HuH-7 (cell line): ENCODE data around the gene VSIG4.

Source experiments
- DNase-seq: peaks from one replicate; pipeline ENCODE4 v3.0.0; 2011; ENCODE audit warnings: low spot score

The VSIG4 gene

DNA sequence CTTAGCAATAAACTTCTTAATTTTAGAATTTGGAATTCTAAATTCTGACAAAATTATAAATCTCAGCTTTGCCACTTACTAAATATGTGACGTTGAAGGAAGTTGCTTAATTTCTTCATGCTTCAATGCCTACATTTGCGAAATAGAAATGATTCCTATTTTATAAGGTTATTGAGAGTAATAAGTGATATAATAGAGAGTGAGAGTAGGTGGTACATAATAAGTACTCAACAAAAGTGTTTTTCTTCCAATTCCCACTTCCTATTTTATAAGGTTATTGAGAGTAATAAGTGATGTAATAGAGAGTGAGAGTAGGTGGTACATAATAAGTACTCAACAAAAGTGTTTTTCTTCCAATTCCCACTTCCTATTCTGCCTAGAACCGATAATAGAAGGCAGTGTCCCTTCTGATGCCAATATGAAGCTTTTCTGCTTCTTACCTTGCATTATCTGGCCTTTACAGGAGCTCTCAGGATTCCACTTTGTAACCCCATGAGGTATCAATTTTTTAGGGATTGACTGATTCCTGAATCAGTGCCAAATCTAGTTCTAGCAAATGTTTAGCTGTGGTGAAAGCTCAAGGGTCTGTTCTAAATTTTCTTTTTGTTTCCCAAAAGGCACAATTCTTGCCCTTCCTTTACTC lies 31.4 kb downstream of the VSIG4 start:
- DNase-seq: no peak

DNA sequence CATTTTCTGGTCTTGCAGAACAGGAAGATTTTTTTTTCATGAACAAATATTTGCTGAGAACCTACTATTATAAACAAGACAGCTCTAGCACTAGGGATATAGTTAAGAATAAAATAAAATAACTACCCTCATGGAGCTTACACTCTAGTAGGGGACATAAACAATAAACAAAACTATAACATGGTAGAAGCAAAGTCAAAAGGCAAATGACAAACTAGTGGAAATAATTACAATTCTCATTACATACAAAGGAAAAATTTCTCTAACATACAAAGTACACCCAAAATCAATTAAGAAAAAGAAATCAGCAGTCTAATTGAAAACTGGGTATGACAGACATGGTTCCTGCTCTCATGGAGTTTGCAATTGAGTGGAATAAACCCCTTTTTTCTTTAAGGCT lies 32.0 kb downstream of the VSIG4 start:
- DNase-seq: no peak

- DNase-seq: no peak
Measured at GRCh38 chrX:66005830-66006449, 33.9 kb downstream of the VSIG4 start.

GRCh38 chrX:66004928-66005829 lies 34.7 kb downstream of the VSIG4 start:
- DNase-seq: no peak

DNA sequence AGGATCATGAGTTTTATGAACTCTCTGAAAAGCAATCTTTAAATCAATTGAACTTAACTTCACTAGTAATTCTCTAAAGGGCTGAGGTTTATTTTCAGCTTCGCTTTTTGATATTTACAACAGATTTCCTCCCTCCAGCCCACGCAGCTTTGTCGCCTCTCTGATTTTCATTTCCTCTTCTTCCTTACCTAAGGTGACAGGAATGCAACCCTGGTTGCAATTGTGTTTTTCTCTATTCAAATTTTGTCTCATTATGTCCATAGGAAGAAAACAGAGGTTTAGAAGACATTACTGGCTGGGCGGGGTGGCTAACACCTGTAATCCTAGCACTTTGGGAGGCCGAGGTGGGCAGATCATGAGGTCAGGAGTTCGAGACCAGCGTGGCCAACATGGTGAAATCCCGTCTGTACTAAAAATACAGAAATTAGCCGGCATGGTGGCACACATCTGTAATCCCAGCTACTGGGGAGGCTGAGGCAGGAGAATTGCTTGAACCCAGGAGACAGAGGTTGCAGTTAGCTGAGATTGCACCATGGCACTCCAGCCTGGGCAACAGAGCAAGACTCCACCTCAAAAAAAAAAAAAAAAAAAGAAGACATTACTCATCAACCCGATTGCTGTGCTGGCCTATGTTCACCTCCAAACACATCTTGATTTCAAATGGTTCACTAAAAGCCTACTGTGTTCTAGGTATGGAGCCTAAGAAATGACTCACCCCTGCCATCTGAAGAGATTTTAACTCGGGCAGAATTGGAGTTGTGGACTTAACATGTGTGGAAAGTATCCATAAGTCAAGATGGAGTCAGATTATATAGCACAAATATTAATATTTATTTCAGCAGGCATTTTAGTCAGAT lies 36.8 kb downstream of the VSIG4 start:
- DNase-seq: no peak

- DNase-seq: no peak
Measured at GRCh38 chrX:66001596-66001995, 38.3 kb downstream of the VSIG4 start.

DNA sequence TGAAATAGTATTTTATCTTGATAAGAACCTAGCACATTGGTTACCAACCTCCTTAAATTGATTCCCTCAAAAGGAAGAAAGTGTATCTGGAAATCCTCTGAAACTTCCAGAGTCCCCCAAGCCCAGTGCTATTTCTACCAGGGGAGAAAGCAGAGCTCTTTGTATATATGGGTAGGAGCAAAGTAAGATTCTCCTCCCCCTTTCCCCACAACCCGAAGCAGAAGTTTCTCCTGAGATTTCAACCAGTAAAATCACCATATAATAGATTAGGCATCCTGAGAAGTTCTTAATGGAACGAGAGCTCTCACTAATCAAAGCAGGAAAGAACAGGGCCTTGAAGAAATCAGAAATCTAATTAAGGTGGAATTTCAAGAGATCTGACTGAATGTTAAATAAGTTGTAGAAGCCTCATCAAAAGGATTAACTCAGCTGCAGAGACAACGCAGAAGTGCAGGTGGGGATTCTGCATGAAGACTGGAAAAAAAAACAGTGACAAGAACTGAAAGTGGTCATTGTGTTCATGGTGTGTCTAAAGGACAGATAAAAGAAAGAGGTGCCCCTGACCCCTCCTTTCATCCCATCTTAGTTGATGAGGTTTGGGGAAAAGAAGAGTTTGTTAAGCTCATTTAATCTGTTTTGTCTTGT lies 39.1 kb downstream of the VSIG4 start:
- DNase-seq: no peak

GRCh38 chrX:66000178-66000577 lies 39.7 kb downstream of the VSIG4 start:
- no peak for DNase-seq

DNA sequence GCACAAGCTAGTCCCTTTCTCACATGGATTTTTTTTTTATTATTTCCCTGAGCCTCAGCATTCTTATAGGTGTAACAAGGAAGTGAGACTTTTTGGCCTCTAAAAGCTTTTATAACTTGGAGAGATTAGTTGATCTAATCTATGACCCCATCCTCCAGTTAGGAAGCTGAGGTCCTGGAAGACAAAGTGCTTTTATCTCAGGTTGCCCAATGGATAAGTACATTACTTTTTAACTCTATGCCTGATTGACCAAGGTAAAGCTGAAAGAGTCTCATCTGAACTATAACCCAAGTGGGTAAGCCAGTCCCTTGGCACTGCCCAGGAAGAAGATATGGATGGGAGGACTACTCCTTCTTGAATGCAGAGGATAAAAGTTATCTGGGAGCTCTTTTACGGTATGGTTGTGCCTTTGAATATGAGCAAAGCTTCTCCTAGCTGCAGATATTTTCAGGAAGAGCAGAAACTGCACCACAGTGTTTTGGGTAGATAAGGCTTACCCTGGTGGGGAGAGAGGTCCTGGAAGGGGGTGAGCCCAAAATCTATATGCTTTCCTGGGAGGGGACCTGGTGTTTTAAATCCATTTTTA lies 40.2 kb downstream of the VSIG4 start:
- no peak for DNase-seq

DNA sequence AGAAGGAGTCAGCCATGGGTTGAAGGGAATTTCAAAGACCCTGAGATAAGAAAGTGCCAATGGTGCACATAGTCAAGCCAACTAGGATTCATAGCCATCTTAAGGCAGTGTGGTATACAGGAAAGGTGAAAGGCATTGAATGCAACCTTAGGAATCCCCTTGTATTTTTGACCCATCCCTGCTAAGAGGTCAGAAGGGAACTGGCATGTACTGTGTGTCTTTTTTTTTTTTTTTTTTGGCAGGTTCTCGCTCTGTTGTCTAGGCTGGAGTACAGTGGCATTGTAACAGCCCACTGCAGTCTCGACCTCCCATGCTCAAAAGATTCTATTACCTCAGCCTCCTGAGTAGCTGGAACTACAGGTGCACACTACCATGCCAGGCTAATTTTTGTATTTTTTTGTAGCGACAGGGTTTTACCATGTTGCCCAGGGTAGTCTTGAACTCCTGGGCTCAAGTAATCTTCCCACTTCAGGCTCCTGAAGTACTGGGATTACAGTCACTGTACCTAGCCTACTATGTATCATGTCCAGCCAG lies 40.8 kb downstream of the VSIG4 start:
- no peak for DNase-seq

- no peak for DNase-seq
Measured at GRCh38 chrX:65997978-65998717, 41.7 kb downstream of the VSIG4 start.

- no peak for DNase-seq
Measured at GRCh38 chrX:65994519-65995506, 45.1 kb downstream of the VSIG4 start.

DNA sequence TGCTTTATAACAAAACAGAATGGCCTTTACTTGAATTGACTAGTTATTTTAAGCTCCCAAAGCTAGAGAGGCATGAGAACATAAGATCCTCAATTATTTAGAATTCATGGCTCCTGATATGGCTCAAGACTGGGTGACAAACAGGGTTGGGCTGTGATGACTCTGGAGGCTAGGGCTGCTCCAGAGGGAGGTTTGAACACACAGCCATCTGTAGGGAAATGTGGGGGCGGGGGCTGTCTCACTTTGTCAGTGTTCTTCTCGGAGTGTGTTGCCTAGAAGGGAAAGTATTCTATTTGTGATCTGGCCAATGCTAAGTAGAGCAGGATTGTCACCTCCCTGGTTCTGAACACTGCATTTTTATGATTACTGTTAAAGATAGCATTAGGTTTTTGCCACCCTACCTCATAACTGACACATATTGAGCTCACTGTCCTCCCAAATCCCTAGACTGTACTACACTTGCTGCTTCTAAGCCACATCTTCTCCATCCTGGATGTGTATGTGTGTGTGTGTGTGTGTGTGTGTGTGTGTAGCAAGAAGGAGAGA lies 45.9 kb downstream of the VSIG4 start:
- no peak for DNase-seq

- DNase-seq: no peak
Measured at GRCh38 chrX:65993332-65993731, 46.5 kb downstream of the VSIG4 start.

DNA sequence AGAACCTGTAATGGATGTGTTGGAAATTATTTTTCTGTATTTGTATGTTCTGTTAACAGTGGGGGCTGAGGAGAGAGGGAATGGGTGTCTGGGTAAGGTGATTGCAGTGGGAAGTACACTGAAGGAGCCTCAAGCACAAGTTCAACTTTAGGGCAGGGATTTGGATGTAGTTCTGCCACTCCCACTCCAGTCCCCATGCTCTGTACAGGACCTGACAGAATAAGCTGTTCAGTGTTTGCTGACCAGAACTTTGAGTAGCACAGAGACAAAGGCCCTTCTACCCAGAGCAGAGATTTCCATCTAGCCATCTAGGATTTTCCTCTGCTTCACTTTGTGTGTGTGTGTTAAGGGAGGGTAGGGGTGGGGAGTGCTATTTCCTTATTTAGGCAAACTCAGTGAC lies 49.2 kb downstream of the VSIG4 start:
- no peak for DNase-seq

- no peak for DNase-seq
Measured at GRCh38 chrX:65987811-65988210, 52.1 kb downstream of the VSIG4 start.

DNA sequence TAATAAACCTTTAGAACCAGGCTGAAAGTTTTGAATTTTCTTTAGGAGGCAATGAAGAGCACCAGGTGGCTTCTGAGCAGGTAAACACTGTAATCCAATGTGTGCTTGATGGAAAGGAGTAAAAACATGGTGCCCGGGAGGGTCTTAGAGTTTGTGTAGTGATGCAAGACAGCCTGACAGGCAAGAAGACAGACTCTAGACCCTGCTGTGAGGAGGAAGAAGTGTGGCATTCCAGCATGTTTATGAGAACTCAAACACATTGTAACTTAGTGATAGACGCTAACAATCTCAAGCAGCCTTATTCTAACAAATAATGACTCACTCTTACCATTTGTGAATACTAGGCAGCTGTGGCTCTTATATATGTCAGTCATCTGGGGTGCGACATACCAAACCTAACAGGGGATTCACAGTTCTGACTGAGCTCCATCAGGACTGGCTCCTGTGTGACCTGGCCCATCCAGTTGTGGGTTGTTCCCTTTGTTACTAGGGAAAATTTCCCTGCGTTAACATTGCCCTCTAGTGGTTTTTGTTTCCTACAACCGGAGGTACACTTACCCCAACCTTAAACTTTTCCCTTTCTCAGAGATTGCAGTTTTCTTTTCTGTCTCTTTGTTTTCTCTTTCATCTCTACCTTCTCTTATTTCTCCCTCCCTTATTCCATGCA lies 53.8 kb downstream of the VSIG4 start:
- DNase-seq: peak; percentile 25

DNA sequence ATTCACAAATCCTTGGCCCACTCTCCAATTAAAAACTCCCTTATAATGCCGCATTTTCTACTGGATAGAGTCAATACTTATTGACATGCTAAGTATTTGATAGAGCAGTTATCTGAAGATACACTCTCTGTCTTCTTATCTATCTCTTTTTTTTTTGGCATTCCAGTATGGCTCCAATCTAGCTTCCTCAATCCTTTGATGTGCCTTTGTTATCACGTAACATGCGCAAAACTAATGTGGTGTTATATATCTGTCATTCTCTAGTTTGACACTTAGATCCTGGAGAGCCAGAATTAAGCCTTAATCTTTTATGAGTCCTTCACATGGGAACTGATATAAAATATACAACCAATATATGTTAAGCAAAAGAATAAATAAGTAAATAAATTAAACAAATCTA lies 54.7 kb downstream of the VSIG4 start:
- no peak for DNase-seq
